Coronary artery (tissue), 2 donors: ENCODE measurements around the gene NUP54.

Source experiments
- DNase-seq: peaks from one replicate; pipeline ENCODE4 v3.0.0-alpha.2; 2017; ENCODE audit warnings: low spot score
- H3K27ac ChIP-seq, 2 donors: fragments of 200-600 bp; sonication (generic); one replicate each; pipeline ENCODE4 v1.5.1; 2016 to 2019
- H3K4me3 ChIP-seq: fragments of 200-600 bp; sonication (generic); 2 replicates; pipeline ENCODE4 v1.5.1; 2016; ENCODE audit warnings: mild to moderate bottlenecking, moderate library complexity
- TF ChIP-seq, protein P1 (sequence below): fragments of 200-600 bp; sonication (generic); IDR thresholded peaks from one replicate; pipeline ENCODE4 v1.5.1; 2019; ENCODE audit warnings: antibody characterized with exemption

NUP54 gene

DNA sequence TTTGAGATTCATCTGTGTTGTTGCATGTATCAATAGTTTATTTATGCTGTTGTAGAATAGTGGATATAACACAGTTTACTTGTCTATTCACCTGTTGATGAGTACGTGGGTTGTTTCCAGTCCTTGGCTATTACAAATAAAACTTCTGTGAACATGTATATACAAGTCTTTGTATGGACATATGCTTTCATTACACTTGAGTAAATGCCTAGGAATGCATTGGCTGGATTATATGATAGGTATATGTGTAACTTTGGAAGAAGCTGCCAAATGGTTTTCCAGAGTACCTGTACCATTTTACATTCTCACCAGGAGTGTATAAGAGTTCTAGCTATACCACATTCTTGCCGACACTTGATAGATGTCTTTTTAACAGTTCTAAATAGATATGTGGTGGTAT, 57.1 kb downstream of the NUP54 start:
- TF ChIP-seq, protein P1, sequence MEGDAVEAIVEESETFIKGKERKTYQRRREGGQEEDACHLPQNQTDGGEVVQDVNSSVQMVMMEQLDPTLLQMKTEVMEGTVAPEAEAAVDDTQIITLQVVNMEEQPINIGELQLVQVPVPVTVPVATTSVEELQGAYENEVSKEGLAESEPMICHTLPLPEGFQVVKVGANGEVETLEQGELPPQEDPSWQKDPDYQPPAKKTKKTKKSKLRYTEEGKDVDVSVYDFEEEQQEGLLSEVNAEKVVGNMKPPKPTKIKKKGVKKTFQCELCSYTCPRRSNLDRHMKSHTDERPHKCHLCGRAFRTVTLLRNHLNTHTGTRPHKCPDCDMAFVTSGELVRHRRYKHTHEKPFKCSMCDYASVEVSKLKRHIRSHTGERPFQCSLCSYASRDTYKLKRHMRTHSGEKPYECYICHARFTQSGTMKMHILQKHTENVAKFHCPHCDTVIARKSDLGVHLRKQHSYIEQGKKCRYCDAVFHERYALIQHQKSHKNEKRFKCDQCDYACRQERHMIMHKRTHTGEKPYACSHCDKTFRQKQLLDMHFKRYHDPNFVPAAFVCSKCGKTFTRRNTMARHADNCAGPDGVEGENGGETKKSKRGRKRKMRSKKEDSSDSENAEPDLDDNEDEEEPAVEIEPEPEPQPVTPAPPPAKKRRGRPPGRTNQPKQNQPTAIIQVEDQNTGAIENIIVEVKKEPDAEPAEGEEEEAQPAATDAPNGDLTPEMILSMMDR, result no peak
- Histone ChIP-seq H3K4me3 (no peak overlapping the region), H3K27ac (no peak overlapping the region)
- DNase-seq, result no peak

DNA sequence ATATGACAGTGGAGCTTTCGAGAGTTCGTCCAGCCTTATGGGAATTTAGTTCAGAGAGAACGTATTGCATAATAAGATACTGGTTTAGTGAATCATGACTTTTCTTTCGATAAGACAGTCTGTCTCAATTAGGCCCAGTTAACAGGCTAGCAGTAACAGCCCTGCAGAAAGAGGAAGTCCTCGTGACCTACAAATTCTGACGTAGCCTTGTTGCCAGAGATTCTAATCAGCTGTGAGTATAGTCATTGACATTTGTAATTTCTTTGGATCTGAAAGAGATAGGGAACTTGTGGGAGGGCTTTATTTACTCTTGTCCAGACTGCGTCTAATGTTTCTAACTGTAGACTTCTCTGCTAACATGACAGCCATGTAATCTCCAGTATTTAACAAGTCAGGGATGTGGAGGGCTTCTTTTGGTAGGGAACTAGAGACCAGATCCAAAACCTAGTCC, 57.9 kb downstream of the NUP54 start:
- H3K27ac ChIP-seq, result no peak overlapping the region
- no peak overlapping the region for H3K4me3 ChIP-seq
- TF ChIP-seq, protein P1, result no peak
- DNase-seq, result no peak

GRCh38 chr4:76088719-76089118, 59.5 kb downstream of the NUP54 start:
- Histone ChIP-seq H3K27ac (no peak overlapping the region), H3K4me3 (no peak overlapping the region)
- DNase-seq, result no peak
- TF ChIP-seq, protein P1, result no peak

DNA sequence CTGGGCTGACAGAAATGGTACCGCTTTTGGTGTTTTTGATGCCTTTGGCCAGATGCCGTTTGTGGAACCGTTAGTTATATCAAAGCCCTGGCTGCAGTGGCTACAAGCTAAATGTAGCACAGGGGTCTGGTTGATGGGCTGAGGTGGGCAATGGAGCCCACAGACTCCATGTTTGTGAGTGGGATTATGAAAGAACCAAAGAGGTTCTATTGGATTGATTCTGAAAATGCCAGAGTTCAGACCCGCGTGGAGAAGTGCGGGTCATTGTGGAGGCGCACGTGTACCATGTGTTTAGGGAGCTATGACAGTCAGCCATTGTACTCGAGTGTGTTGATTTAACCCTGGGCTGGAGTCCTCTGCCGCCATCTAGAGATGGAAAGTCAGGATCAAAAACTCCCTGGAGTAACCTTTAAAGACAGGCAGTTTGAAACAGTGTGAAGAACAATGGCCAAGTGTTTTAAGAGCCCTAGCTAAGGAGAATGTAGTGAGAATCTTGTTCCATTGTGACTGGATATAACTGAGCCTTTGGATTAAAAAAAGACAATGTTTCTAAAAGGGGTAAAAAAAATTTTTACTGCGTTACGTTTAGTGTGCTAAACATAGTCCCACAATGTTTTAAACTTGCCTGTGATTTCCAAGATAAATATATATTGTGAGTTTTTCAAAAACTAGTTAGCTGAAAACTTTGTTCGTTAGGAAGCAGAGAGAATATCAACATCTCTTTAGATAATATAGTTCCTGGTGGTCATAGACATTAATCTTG, 61.0 kb downstream of the NUP54 start:
- Histone ChIP-seq H3K4me3 (peak overlapping the region; percentile 10), H3K27ac (no peak overlapping the region)
- TF ChIP-seq, protein P1, result no peak
- DNase-seq, result no peak

GRCh38 chr4:76084542-76084941, 63.7 kb downstream of the NUP54 start:
- DNase-seq, result no peak
- TF ChIP-seq, protein P1, result no peak
- no peak overlapping the region for H3K4me3 ChIP-seq
- no peak overlapping the region for H3K27ac ChIP-seq

DNA sequence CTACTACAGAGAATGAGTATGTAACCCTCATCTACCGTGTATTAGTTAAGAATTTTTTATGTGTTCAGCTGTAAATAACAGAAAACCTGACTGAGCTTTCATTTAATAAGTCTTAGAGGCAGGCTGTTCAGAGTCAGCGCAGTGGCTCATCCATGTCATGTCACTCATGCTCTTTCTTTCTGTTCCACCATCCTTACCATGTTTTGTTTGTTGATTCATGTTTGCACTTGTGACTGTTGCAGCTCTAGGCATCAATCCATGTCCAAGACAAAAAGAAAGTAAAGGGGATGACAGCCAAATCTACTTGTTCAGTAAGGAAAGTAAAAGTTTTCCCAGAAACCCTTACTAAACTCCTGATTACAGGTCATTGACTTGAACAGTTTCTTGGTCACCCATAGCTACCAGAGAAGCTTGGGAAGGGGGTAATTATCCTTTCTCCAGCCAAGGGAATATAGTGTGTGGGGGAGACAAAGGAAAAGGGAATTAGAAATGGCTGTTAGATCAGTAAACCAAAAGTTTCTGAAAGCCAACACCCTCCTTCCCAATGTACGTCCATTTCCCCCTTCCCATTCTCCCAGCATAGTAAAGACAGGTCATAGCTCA, 64.7 kb downstream of the NUP54 start:
- TF ChIP-seq, protein P1, result no peak
- no peak overlapping the region for H3K4me3 ChIP-seq
- no peak for DNase-seq
- H3K27ac ChIP-seq, result no peak overlapping the region
